Glomerular endothelial cell (primary cell): ENCODE results near the gene CFAP210. TPM values are rescaled to one million over a fixed set of nuclear protein-coding genes. Genes with fewer than 3 reads are reported as not detected.

Source experiments
- DNase-seq: peaks from one replicate; pipeline ENCODE4 v3.0.0-alpha.2; 2011; ENCODE audit warnings: low read depth, low spot score; ENCODE audit errors: extremely low read depth
- total RNA-seq: library from RNA; depleted of rRNA; stranded (reverse); fragments of >200 nt; gene quantifications from 2 replicates; pipeline ENCODE4 v1.2.3, GENCODE V29; 2015

CFAP210 gene
- not detected in 2 replicates for total RNA-seq

GRCh38 chr2:169694113-169694893, at the start of gene CFAP210, which contains the start of gene PHOSPHO2:
Gene CFAP210 (minus strand): TSS chr2:169694405. CDS start chr2:169694327, 78 bp downstream.
Gene PHOSPHO2 (plus strand): TSS chr2:169694469. CDS start chr2:169700972, 6,503 bp downstream.
- DNase-seq: peak; percentile 74

GRCh38 chr2:169743549-169743948, 49.3 kb upstream of the CFAP210 start:
- DNase-seq: no peak

GRCh38 chr2:169739351-169739750, 45.1 kb upstream of the CFAP210 start:
- DNase-seq: no peak

GRCh38 chr2:169738566-169739229, 44.5 kb upstream of the CFAP210 start:
- no peak for DNase-seq

- DNase-seq: no peak
Observed at GRCh38 chr2:169736902-169737301, 42.7 kb upstream of the CFAP210 start.

GRCh38 chr2:169735623-169736022, 41.4 kb upstream of the CFAP210 start:
- no peak for DNase-seq

GRCh38 chr2:169734169-169734847, 40.1 kb upstream of the CFAP210 start:
- DNase-seq: no peak

- no peak for DNase-seq
Observed at GRCh38 chr2:169732583-169733358, 38.6 kb upstream of the CFAP210 start.

- DNase-seq: no peak
Observed at GRCh38 chr2:169732075-169732474, 37.9 kb upstream of the CFAP210 start.

- no peak for DNase-seq
Observed at GRCh38 chr2:169729274-169729605, 35.0 kb upstream of the CFAP210 start.

- no peak for DNase-seq
Observed at GRCh38 chr2:169727065-169727464, 32.9 kb upstream of the CFAP210 start.

GRCh38 chr2:169721016-169721415, 26.8 kb upstream of the CFAP210 start:
- DNase-seq: no peak

GRCh38 chr2:169718930-169719504, 24.8 kb upstream of the CFAP210 start:
- DNase-seq: no peak

GRCh38 chr2:169717691-169718063, 23.5 kb upstream of the CFAP210 start:
- DNase-seq: no peak

GRCh38 chr2:169716938-169717690, 22.9 kb upstream of the CFAP210 start:
- DNase-seq: peak; percentile 85

GRCh38 chr2:169716238-169716886, 22.2 kb upstream of the CFAP210 start:
- no peak for DNase-seq

- no peak for DNase-seq
Observed at GRCh38 chr2:169715379-169716237, 21.4 kb upstream of the CFAP210 start.

GRCh38 chr2:169714699-169715098, 20.5 kb upstream of the CFAP210 start:
- DNase-seq: no peak
